K562 (cell line): Measurements from ENCODE around the gene PRKCSH. TPM values are rescaled to one million over a fixed set of nuclear protein-coding genes. Genes with fewer than 3 reads are reported as not detected.

ENCODE experiments used
- BDP1 ChIP-seq: IDR thresholded peaks from 3 replicates; pipeline ENCODE4 v1.6.1; 2011; ENCODE audit not compliant: insufficient read length, insufficient read depth
- CCNT2 ChIP-seq: IDR thresholded peaks from 2 replicates; pipeline ENCODE4 v1.6.1; 2011; ENCODE audit warnings: borderline replicate concordance, low read depth, mild to moderate bottlenecking, moderate library complexity, mixed read lengths, low read length; ENCODE audit not compliant: insufficient read length; ENCODE audit errors: extremely low read depth
- CREBBP ChIP-seq: IDR thresholded peaks from one replicate; pipeline ENCODE4 v1.6.1; 2012; ENCODE audit warnings: low read depth, mild to moderate bottlenecking, control low read depth, inconsistent platforms, low read length
- FOXK1 ChIP-seq: sonication (generic); formaldehyde crosslinking; IDR thresholded peaks from 2 replicates; pipeline ENCODE4 v1.8.0; 2022; ENCODE audit warnings: missing genetic modification reagents, mild to moderate bottlenecking, borderline replicate concordance
- FUS ChIP-seq: fragments of 200-400 bp; formaldehyde crosslinking; optimal IDR thresholded peaks from 2 replicates; pipeline ENCODE3; 2017; ENCODE audit warnings: low read depth, low read length
- HSF4 ChIP-seq: fragments of 250-450 bp; sonication (Bioruptor Pico); IDR thresholded peaks from 2 replicates; pipeline ENCODE4 v2.1.2; 2022; ENCODE audit warnings: mild to moderate bottlenecking, moderate library complexity, borderline replicate concordance
- MCM3 ChIP-seq: fragments of 450-650 bp; IDR thresholded peaks from 2 replicates; pipeline ENCODE4 v1.6.1; 2016
- MTA1 ChIP-seq: fragments of 450-650 bp; IDR thresholded peaks from 2 replicates; pipeline ENCODE4 v1.6.1; 2017; ENCODE audit warnings: borderline replicate concordance
- NELFE ChIP-seq: IDR thresholded peaks from 2 replicates; pipeline ENCODE4 v1.6.1; 2011; ENCODE audit warnings: mild to moderate bottlenecking; ENCODE audit not compliant: insufficient read depth, insufficient read length
- NFE2 ChIP-seq: IDR thresholded peaks from 2 replicates; pipeline ENCODE4 v1.6.1; 2014; ENCODE audit warnings: antibody characterized with exemption, low read depth
- NFIX ChIP-seq: fragments of 250-450 bp; sonication (Bioruptor Pico); IDR thresholded peaks from 2 replicates; pipeline ENCODE4 v1.4.0; 2020; ENCODE audit warnings: low read depth, mild to moderate bottlenecking, moderate library complexity
- OTX1 ChIP-seq: fragments of 450-650 bp; formaldehyde crosslinking; IDR thresholded peaks from 2 replicates; pipeline ENCODE4 v1.4.0; 2022; ENCODE audit warnings: mild to moderate bottlenecking
- SMAD1 ChIP-seq: fragments of 150-350 bp; IDR thresholded peaks from 2 replicates; pipeline ENCODE4 v1.6.1; 2014; ENCODE audit warnings: low read length, low read depth; ENCODE audit not compliant: partially characterized antibody
- SP2 ChIP-seq: IDR thresholded peaks from 2 replicates; pipeline ENCODE4 v1.6.1; 2011; ENCODE audit warnings: mild to moderate bottlenecking, low read depth, low read length, moderate library complexity; ENCODE audit not compliant: poor library complexity, severe bottlenecking; ENCODE audit errors: extremely low read depth
- ZC3H11A ChIP-seq: IDR thresholded peaks from 2 replicates; pipeline ENCODE4 v1.6.1; 2012; ENCODE audit warnings: low read depth, low read length, improper control_type of control experiment
- ZFPM2 ChIP-seq: fragments of 250-450 bp; sonication (Bioruptor Pico); IDR thresholded peaks from 2 replicates; pipeline ENCODE4 v1.5.1; 2022; ENCODE audit warnings: mild to moderate bottlenecking
- ZNF311 ChIP-seq: fragments of 250-450 bp; sonication (Bioruptor Pico); IDR thresholded peaks from 2 replicates; pipeline ENCODE4 v1.4.0; 2020; ENCODE audit warnings: mild to moderate bottlenecking, moderate library complexity
- ZNF584 ChIP-seq: fragments of 200-800 bp; sonication (Bioruptor generic); IDR thresholded peaks from 2 replicates; pipeline ENCODE4 v1.6.1; 2016; ENCODE audit warnings: low read depth, mild to moderate bottlenecking, missing genetic modification characterization, missing compliant biosample characterization
- ZNF740 ChIP-seq, 3 experiments: fragments of 200-800 bp in 1 of 3; sonication (Bioruptor generic) in 1 of 3; sonication (generic) in 1 of 3; formaldehyde crosslinking in 1 of 3; IDR thresholded peaks; 2 replicates each; pipeline versions ENCODE4 v1.6.1 to v1.8.0; 2016 to 2022; ENCODE audit warnings: mild to moderate bottlenecking in 2 of 3, missing compliant biosample characterization in 2 of 3, missing genetic modification characterization in 2 of 3, missing genetic modification reagents in 1 of 3
- ZNF764 ChIP-seq: fragments of 250-450 bp; sonication (Bioruptor Pico); IDR thresholded peaks from 2 replicates; pipeline ENCODE4 v1.4.0; 2020; ENCODE audit warnings: low read depth, mild to moderate bottlenecking, moderate library complexity
- ZNF77 ChIP-seq: fragments of 250-450 bp; sonication (Bioruptor Pico); IDR thresholded peaks from 2 replicates; pipeline ENCODE4 v1.5.0; 2020
- polyA plus RNA-seq, 8 experiments: library from polyadenylated mRNA; depleted of rRNA in 4 of 8; stranded (reverse) in 5 of 8; unstranded in 3 of 8; fragments of >200 nt; fragmentation: Nextera tagmentation in 2 of 8; fragmentation: Illumina TruSeq in 1 of 8; extraction: Ambion mirVana in 2 of 8; extraction: Trizol in 1 of 8; gene quantifications; 2 replicates each; pipeline versions ENCODE4 v1.2.1 to v1.2.3, GENCODE V29; 2011 to 2014; ENCODE audit warnings: inconsistent platforms in 1 of 8, missing spikeins in 1 of 8
- total RNA-seq, 7 experiments: library from RNA; depleted of rRNA in 6 of 7; stranded (reverse); fragments of >200 nt in 6 of 7; fragmentation: Illumina TruSeq in 2 of 7; extraction: Trizol in 2 of 7; gene quantifications; 2 replicates each; pipeline versions ENCODE4 v1.2.1 to v1.2.3, GENCODE V29; 2011 to 2021; ENCODE audit warnings: low replicate concordance in 1 of 7
- TF ChIP-seq, protein P1 (sequence below), 2 experiments: fragments of 450-650 bp in 1 of 2; sonication (generic) in 1 of 2; formaldehyde crosslinking in 1 of 2; IDR thresholded peaks in 1 of 2; conservative IDR thresholded peaks in 1 of 2; 2 replicates each; pipeline versions ENCODE4 v1.6.1 to v1.8.1; 2016 to 2023; ENCODE audit warnings: mild to moderate bottlenecking in 2 of 2, moderate library complexity in 2 of 2, inconsistent platforms in 1 of 2, missing genetic modification reagents in 1 of 2
- TF ChIP-seq, protein P2 (sequence below): fragments of 450-650 bp; IDR thresholded peaks from 2 replicates; pipeline ENCODE4 v1.6.1; 2017; ENCODE audit warnings: mild to moderate bottlenecking, moderate library complexity

The PRKCSH gene
- total and polyA plus RNA-seq, 9 of the 15 experiments (the other 6 are each of a cell fraction or from before 2014, with no cell fraction given) = 2.3 to 297 (median 48.1) TPM

DNA sequence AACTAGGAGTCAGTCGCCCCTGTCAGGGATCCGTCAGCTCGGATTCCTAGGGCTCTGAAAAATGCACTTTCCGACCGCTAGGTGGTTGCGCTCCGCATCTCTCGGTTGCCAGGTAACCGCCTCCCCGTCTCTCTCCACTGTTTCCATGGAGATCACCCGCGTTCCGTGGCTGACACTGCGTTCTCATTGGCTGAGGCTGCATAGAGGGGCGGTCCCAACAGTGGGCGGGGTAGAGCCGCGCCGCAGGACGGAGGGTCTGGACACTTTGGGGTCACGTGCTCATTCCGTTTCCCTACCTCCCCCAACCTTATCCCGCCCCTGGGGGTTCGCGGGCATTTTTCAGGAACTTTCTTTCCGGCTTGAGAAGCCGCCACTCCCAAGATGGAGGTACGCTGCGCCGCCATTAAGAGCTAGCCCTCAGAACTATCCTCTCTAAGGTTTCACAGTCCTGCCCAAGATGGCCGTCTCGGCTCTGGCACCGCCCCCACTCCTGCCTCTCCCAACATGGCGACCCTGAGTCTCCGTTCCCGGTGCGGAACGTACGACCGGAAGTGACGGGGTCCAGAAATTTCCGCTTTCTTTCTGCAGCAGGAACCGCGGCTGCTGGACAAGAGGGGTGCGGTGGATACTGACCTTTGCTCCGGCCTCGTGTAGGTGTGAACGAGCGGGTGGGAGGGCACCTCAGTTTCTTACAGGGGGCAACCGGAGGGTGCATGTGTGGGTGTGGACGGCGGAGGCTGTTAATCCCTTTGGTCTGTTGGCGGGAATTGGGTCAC lies at the start of gene PRKCSH, which contains the start of gene ODAD3 (continued):
- TF ChIP-seq NFE2 = peak; percentile 36; the same call in 1 of the 2 replicates
- no peak for TF ChIP-seq SMAD1
- no peak for TF ChIP-seq ZFPM2 (CRISPR knock-in tag)
- no peak for TF ChIP-seq FUS
- TF ChIP-seq CCNT2 = no peak
- peak; percentile 96 for TF ChIP-seq ZNF584
- TF ChIP-seq NELFE = no peak
- no peak for TF ChIP-seq ZNF764 (CRISPR knock-in tag)
- TF ChIP-seq SP2 = no peak
- TF ChIP-seq, protein P1, sequence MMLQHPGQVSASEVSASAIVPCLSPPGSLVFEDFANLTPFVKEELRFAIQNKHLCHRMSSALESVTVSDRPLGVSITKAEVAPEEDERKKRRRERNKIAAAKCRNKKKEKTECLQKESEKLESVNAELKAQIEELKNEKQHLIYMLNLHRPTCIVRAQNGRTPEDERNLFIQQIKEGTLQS (IDR thresholded peaks at IDR 0.05) = no peak; the same call in 1 of the 2 replicates
- TF ChIP-seq, protein P1 (CRISPR knock-in tag; conservative IDR thresholded peaks at IDR 0.05) = 0 out of 2 replicates have a peak, but pooled peaks have one; percentile 28
- TF ChIP-seq BDP1 = no peak
- TF ChIP-seq CREBBP = no peak
- peak; percentile 28; the same call in 1 of the 2 replicates for TF ChIP-seq ZNF311 (CRISPR knock-in tag)
- no peak; the same call in 1 of the 2 replicates for TF ChIP-seq FOXK1
- TF ChIP-seq NFIX (CRISPR knock-in tag) = no peak
- no peak for TF ChIP-seq ZNF77
- TF ChIP-seq ZC3H11A = peak; percentile 99
- TF ChIP-seq MTA1 = no peak
- TF ChIP-seq HSF4 = no peak
- TF ChIP-seq, protein P2, sequence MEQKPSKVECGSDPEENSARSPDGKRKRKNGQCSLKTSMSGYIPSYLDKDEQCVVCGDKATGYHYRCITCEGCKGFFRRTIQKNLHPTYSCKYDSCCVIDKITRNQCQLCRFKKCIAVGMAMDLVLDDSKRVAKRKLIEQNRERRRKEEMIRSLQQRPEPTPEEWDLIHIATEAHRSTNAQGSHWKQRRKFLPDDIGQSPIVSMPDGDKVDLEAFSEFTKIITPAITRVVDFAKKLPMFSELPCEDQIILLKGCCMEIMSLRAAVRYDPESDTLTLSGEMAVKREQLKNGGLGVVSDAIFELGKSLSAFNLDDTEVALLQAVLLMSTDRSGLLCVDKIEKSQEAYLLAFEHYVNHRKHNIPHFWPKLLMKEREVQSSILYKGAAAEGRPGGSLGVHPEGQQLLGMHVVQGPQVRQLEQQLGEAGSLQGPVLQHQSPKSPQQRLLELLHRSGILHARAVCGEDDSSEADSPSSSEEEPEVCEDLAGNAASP = no peak
- TF ChIP-seq OTX1 = peak; percentile 17; the same call in 1 of the 2 replicates
- no peak for TF ChIP-seq MCM3
- no peak; the same call in 1 of the 2 replicates for TF ChIP-seq ZNF740 (CRISPR knock-in tag; IDR thresholded peaks at IDR 0.05)
- TF ChIP-seq ZNF740 (tag; IDR thresholded peaks at IDR 0.05) = peak in 1 of 2 experiments; percentile 62; a peak in 1 of 4 replicates
